Astrocyte of the spinal cord (primary cell): ENCODE results near the gene VENTX.

ENCODE experiments used
- DNase-seq: peaks from one replicate; pipeline ENCODE4 v3.0.0; 2011; ENCODE audit warnings: low read depth, low spot score
- H3K4me3 ChIP-seq: 2 replicates; pipeline ENCODE4 v1.5.1; 2011; ENCODE audit warnings: low read depth, mild to moderate bottlenecking, low read length, moderate library complexity
- CTCF ChIP-seq: IDR thresholded peaks from 2 replicates; pipeline ENCODE4 v1.5.1; 2012; ENCODE audit warnings: low read depth, mild to moderate bottlenecking, low read length, inconsistent platforms
- in situ Hi-C: cut with HindIII; loops from 2 replicates; pipeline ENCODE4 v1.10.0; 2017; ENCODE audit warnings: low sequenced_read_pairs

The VENTX gene

GRCh38 chr10:133237588-133238465 lies at the start of gene VENTX:
Gene VENTX, plus strand, starts transcription at chr10:133237855. Its CDS starts 60 bp downstream, at chr10:133237915.
- no peak for TF ChIP-seq CTCF
- in situ Hi-C loops, result no loop called here
- no peak within 1 kb of the TSS for H3K4me3 ChIP-seq
- no peak for DNase-seq

- in situ Hi-C loops, result no loop called here
- DNase-seq, result no peak
- no peak for TF ChIP-seq CTCF
- H3K4me3 ChIP-seq, result no peak overlapping the region
Observed at GRCh38 chr10:133187906-133188681, 49.6 kb upstream of the VENTX start.

GRCh38 chr10:133189256-133189655 lies 48.4 kb upstream of the VENTX start:
- in situ Hi-C loops, result no loop called here
- TF ChIP-seq CTCF, result no peak
- DNase-seq, result no peak
- no peak overlapping the region for H3K4me3 ChIP-seq

GRCh38 chr10:133189726-133190125 lies 47.9 kb upstream of the VENTX start:
- DNase-seq, result no peak
- no peak for TF ChIP-seq CTCF
- in situ Hi-C loops, result no loop called here
- H3K4me3 ChIP-seq, result no peak overlapping the region

GRCh38 chr10:133190225-133190624 lies 47.4 kb upstream of the VENTX start:
- no peak for TF ChIP-seq CTCF
- in situ Hi-C loops, result no loop called here
- no peak overlapping the region for H3K4me3 ChIP-seq
- DNase-seq, result no peak

GRCh38 chr10:133191651-133192050 lies 46.0 kb upstream of the VENTX start:
- in situ Hi-C loops, result no loop called here
- TF ChIP-seq CTCF, result no peak
- H3K4me3 ChIP-seq, result no peak overlapping the region
- no peak for DNase-seq
